Activated naive CD8-positive, alpha-beta T cell treated with anti-CD3 and anti-CD28 coated beads, Interleukin-2, amount 50 U/mL, for 16 hours (primary cell): ENCODE measurements around the gene EFS.
"Not testable (repeated sequence)": the region's sequence is repeated elsewhere in the genome, so short reads cannot be mapped to it uniquely, and the experiment has no call there.

Source experiments
- DNase-seq: peaks from one replicate; pipeline ENCODE4 v3.0.0-alpha.2; 2020; ENCODE audit warnings: low read depth, low spot score

Gene EFS

GRCh38 chr14:23365036-23365731 is at the start of gene EFS:
TSS of gene EFS (minus strand) at chr14:23365172. CDS start at chr14:23365025, 147 bp downstream.
- no peak for DNase-seq

DNA sequence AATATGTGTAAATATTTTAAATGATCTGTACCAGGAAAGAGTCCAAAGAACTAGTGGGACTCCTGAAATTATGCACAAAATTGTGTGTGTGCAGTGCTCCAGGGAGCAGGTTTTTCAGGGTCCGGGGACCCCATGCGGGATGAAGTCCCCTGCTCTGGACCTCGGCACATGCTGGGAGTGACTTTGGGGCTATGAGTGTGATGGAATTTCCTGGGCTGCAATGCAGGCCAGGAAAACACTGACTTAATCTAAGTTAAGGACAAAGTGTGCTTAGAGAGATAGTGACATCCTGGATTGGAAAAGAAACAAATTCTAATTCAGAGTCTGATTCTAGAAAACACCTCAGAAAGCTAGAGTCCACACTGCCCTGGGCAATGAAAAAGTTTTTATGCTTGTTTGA is 49.3 kb upstream of the EFS start:
- DNase-seq, result no peak

DNA sequence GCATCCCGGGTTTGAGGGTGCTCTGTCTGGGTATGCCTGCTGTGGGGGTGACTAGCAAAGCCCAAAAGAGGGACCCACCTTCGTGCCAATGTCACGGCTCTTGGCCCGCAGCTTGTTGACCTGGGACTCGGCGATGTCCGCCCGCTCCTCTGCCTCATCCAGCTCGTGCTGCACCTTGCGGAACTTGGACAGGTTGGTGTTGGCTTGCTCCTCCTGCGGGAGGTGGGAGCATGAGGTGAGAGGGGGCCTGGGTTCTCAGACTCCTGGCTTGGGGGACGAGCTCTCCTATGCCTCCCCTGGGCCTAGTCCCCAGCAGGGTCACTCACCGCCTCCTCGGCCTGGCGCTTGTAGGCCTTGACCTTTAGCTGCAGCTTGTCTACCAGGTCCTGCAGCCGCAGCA is 48.7 kb upstream of the EFS start:
- no peak for DNase-seq

DNA sequence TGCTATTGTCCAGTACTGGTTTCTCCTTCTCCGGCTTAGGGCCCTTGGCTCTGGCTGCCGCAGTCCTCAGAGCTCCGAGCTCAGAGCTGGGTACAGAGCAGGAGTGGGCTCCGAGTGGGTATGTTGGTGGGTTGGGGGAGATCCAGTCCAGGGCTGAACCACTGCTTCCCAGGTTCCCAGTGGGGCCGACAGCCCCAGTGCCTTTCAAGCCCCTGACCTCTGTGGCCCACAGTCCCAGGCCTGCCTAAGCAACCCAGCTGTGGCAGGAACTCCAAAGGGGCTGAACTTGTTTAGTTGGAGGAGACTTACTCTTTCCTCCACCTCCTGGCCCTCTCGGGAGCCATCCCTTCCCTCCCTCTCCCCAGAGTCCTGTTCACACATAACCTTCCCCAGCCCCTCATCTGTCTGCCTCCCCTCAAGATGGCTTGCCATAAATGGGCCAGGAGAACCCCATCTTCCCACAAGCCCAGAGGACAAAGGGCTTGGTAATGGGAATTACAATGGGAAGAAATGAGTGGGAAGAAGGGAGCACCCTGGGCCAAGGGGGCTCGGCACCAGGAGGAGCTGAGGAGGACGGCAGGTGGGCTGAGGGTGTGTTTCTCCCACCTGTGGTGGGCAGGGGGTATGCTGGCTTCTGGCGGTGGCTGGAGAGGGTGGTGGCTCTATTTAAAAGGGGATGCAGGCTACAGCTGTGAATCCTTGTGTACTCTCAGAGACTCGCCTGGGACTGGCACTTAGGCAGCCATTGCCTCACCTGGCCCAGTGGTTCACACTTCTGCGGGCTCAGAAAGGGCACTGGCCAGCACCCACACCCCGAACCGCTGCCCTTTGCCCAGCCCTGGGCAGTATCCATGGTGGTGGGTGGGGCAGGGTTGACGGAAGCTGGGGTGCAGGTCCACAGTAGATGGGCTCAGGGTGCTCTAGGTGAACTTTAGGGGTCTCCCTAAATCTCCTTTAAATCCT is 46.9 kb upstream of the EFS start:
- DNase-seq, result no peak

DNA sequence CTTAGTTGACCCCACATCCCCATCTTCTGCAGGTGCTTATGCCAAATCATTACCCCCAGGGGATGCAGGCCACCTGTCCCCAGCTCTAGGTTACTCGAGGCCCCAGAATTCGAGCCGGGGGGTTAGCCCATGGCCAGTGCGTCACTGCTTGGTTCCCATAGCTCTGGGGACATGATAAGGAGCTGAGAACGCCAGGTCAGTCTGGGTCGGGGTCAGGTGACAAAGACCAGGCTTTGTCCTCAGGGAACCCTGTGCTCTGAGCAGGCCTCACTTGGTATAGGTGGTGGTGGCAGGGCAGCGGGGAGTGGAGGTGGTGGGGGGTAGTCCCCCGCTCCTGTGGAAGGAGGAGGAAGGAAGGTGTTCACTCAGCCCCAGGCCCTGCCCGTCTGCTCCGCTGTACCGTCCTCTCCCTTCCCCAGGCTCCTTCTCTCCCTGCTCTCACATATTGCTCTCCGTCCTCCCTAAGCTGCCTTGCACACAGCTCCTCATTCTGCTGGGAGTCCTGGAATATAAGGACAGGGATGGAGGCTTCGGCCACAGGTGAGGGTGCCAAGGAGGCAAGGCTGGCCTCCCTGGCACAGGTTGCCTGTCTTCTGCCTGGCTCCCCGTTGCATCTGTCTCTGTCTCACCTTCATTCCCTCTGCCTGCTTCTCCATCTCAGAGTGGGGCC is 45.1 kb upstream of the EFS start:
- no peak for DNase-seq

DNA sequence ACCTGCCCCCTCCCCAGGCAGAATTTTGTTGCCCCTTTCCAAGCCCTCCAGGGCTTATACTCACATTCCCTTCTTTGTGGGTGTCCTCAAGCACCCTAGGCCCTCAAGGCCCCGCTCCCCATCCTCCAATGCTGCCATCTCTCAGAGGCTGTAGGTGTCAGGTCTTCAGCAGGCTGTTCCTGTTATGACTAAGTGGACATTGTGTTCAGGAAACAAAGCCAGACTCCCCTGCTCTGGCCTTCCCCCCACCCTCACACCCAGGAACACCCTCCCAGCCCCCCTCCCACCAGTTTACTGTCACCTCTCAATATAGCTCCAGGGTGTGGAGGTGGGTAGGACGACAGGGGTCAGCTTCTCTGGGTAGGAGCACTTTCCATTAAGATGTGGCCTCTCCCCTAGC is 44.5 kb upstream of the EFS start:
- no peak for DNase-seq

- DNase-seq, result no peak
Observed at GRCh38 chr14:23408307-23408630, 43.3 kb upstream of the EFS start.

GRCh38 chr14:23407516-23408306 is 42.7 kb upstream of the EFS start, which contains the start of gene MYH6:
TSS of gene MYH6 (minus strand) at chr14:23408273. CDS start at chr14:23407223, 1,050 bp downstream.
- DNase-seq, result no peak

DNA sequence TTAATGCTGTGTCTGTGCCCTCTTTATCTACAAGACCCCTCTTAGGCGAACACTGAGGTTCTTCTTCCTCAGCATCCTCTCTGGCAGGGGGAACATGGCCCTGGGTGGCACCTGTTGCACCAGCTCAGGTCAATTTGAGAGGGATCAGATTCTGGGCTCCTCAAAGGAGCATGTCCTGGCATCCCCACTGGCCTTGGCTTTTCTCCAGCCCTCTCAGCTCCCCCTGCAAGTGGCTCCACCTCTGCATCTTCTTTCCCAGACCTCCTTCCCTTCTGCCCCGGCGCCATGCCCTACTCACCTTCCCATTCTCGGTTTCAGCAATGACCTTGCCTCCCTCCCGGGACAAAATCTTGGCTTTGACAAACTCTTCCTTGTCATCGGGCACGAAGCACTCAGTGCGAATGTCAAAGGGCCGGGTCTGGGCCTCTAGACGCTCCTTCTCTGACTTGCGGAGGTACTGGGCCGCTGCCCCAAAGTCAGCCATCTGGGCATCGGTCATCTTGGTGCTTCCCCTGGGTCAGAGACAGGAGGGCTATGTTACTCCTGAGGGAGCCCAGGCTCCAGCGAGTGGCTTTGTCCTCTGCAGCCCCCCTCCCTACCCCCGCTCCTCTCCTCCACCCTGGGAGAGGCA is 41.9 kb upstream of the EFS start:
- DNase-seq, result no peak

- no peak for DNase-seq
Observed at GRCh38 chr14:23406244-23406643, 41.3 kb upstream of the EFS start.

DNA sequence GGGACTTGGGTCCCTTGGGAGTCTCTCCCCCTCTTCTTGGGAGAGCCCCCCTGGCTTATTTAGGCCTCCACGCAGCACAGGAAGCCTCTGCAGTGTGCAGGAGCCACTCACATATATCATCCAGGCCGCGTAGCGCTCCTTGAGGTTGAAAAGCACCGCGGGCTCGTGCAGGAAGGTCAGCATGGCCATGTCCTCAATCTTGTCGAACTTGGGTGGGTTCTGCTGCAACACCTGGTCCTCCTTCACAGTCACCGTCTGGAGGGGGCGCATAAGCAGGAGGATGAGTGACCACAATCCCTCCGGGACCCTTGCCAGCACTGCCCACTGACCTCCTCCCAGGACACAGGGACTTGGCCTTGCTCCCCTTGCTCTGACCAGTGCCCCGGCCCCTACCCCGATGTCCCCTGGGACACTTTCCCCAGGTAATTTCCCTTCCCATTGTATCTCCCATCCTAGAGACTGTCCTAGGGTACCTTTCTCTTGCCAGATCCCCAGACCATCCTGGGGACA is 40.6 kb upstream of the EFS start:
- DNase-seq, result no peak

DNA sequence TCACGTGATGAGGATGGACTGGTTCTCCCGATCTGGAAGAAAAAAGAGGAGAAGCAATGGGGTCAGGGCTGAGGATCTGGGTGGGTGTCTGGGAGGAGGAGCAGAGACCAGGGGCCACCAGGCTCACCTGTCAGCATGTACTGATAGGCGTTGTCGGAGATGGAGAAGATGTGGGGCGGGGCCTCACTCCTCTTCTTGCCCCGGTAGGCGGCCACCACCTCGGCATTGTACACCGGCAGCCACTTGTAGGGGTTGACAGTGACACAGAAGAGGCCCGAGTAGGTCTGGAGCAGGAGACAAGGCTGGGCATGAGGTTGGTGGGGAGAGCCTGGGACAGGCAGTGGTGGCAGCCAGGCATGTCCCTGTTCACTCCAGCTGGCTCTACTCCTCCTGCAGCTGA is 40.1 kb upstream of the EFS start:
- no peak for DNase-seq

- no peak for DNase-seq
Observed at GRCh38 chr14:23404331-23404900, 39.4 kb upstream of the EFS start.

DNA sequence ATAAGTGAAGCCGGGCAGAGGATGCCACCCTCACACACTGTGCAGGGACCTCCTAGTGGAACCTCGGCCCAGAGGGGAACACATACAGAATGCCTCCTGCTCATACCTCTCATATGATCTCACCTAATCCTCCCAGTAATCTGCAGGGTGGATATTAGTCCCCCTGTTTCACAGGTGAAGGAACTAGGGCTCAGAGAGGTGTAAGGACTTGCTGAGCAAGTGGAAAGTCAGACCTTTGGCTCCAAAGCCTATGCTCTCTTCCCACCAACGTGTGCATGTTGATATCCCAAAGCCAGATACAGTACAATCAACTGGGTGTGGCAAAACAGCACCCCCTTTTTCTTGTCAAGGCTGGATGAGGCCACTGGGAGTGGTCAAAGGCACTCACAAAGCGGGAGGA is 38.9 kb upstream of the EFS start:
- no peak for DNase-seq

- no peak for DNase-seq
Observed at GRCh38 chr14:23403139-23403438, 38.1 kb upstream of the EFS start.

DNA sequence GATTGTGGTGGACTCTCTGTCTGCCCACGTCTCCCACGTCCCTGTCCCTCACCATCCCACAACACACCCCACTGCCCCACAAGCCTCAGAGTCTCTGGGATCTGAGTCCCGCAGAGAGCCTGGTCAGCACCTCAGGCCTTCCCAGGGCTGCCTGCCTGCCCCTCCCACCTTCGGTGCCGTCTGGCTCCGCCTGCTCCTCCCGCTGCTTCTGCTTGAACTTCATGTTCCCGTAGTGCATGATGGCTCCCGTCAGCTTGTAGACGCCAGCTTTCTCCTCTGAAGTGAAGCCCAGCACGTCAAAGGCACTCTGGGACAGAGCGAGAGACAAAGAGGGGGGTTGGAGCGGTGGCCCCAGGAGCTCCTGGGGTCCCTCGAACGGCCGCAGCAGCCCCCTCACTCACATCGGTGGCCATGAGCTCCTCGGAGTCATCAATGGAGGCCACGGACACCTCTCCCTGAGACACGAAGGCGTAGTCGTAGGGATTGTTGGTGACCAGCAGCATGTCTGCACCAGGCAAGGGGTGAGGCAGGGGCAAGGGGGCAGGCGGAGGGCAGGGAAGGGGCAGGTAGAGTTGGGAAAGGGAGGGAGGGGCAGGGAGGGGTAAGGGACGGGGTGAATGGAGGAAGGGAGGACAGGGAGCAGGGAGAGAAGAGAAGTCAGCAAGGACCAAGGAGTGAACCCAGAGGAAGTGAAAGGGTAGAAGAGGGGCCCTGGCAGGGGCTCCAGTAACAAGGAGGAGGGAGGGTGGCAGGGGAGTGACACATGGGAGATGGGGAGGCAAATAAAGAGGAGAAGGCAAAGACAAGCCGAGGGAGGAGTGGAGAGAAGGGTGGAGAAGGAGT is 37.5 kb upstream of the EFS start:
- DNase-seq, result no peak

GRCh38 chr14:23401291-23401690 is 36.3 kb upstream of the EFS start:
- DNase-seq, result no peak

- DNase-seq, result not testable (repeated sequence)
Observed at GRCh38 chr14:23400496-23401149, 35.7 kb upstream of the EFS start.

DNA sequence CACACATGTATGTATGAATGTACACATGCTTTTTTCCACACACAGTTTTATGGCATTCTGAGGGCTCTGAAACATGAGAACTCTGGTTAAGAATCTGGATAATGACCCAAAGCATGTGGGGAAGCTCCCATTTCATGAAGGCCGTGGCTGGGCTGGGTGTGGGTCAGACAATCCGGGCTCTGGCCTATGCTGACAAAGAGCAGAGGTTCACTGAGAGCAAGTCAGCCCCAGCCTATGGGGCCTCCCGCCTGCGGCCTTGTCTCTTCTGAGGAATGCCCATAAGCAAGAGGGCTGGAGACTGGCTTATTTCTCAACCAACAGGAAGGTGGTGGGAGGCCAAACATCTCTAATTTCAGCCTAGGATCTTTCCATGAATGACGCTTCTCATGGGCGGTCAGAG is 34.6 kb upstream of the EFS start:
- no peak for DNase-seq
